ENCODE data around the gene PHF11.

The PHF11 gene

DNA sequence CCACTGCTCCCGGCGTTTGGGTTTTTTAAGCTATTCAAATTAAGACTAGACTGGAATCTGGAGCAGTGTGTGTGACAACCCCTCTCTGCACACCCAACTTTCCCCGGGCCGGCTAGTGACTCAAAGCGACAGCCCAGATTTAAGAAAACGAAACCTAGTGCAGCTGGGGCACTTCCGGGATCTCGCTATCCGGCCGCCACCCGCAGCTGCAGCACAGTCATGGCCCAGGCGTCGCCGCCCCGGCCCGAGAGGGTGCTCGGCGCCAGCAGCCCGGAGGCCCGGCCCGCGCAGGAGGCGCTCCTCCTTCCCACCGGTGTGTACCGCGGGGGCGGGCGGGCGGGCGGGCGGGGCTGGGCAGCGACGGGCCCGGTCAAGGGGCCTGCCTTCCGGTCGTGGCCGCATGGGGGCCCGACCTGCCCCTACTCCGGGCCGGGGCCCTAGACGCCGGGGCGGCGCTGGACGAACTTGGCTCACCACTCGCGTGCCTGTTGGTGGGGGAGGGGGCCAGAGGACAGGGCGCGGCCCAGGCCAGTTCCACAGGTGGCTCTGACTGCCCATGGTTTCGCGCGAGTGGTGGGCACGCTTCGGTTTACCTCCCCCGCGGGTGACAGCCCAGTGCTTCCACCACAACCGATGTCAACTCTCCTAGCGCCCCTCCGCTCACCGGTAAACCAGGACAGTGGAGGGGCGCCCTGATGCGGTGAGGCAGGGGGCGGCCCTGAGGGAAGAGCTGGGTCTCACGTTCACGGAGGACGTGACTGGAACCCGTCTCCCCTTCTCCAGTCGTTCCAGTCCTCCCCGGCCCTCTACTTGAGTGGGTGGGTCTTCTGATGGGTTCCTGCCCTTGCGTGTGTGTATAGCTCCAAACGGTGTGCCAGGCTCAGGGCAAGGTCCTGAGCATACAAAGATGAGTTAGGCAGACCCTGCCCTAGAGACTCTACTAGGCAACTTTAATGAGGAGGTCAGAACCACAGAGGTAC is at the start of gene PHF11:
Gene PHF11 (plus strand): TSS at position 171 of the 980 bp plus-strand sequence. CDS start 49 bp downstream, at position 220.
- peak within 1 kb of the TSS; percentile 66 to 80 (median 75) for H3K4me3 ChIP-seq
- peak within 1 kb of the TSS; percentile 85 to 96 (median 93) for H3K27ac ChIP-seq

DNA sequence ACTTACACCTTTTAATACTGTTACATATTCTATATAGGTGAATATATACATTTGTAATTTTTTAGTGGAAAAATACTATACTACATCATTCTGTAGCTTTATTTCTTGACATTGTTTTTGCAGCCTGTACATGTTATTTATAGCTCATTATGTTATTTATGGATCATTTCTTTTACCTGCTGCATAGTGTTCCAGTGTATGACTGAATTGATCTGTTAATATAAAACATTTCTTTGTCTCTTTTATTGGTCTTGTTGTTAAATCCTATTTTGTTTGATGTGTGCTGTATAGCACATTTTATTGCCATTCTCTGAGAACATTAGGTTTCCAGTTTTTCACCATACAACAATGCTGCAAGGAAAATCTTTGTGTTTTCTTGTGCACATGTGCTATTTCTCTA is 49.3 kb upstream of the PHF11 start:
- H3K4me2 ChIP-seq = peak overlapping the region in 10 of 11 experiments; percentile 4 to 89 (median 82); a peak in 17 of 22 replicates
- H3K27ac ChIP-seq = peak overlapping the region in 3 of 11 experiments; percentile 95 to 99 (median 95); a peak in 5 of 22 replicates
- peaks cover 0 to 22% (median 6%) of the 10 kb centered on the region in 11 experiments; a peak in 11 of 22 replicates for H3K36me3 ChIP-seq
- peak overlapping the region in 3 of 11 experiments; percentile 35 to 97 (median 95); a peak in 5 of 22 replicates for H3K9ac ChIP-seq
- H3K4me1 ChIP-seq = peaks cover 17 to 57% (median 45%) of the 10 kb centered on the region in 10 experiments
- no peaks in the 10 kb centered on the region for H3K27me3 ChIP-seq
- H3K4me3 ChIP-seq = peak overlapping the region in 4 of 10 experiments; percentile 43 to 90 (median 78); a peak in 8 of 20 replicates
- TF ChIP-seq Cebpa-rat (IDR thresholded peaks at IDR 0.05) = no peak
- peaks cover 0 to 6% (median 0%) of the 10 kb centered on the region in 11 experiments; a peak in 1 of 22 replicates for H4K20me1 ChIP-seq
- H3K9me3 ChIP-seq (replicated peaks in 1 of 11) = peaks cover 0 to 18% (median 7%) of the 10 kb centered on the region in 11 experiments; a peak in 11 of 22 replicates

More for the DNA sequence above, at the start of gene PHF11:
- Histone ChIP-seq H3K9ac (peak within 1 kb of the TSS; percentile 89 to 96 (median 91)), H4K20me1 (peaks cover 0 to 7% (median 0%) of the 10 kb centered on the region in 11 experiments; a peak in 2 of 22 replicates), H3K36me3 (peaks cover 17 to 56% (median 39%) of the 10 kb centered on the region in 11 experiments; a peak in 21 of 22 replicates), H3K27me3 (no peaks in the 10 kb centered on the region), H3K4me2 (peak within 1 kb of the TSS; percentile 79 to 98 (median 93)), H3K4me1 (peaks cover 25 to 55% (median 39%) of the 10 kb centered on the region in 10 experiments), H3K9me3 (replicated peaks in 1 of 11) (no peaks in the 10 kb centered on the region)
- no peak for TF ChIP-seq Cebpa-rat (IDR thresholded peaks at IDR 0.05)

DNA sequence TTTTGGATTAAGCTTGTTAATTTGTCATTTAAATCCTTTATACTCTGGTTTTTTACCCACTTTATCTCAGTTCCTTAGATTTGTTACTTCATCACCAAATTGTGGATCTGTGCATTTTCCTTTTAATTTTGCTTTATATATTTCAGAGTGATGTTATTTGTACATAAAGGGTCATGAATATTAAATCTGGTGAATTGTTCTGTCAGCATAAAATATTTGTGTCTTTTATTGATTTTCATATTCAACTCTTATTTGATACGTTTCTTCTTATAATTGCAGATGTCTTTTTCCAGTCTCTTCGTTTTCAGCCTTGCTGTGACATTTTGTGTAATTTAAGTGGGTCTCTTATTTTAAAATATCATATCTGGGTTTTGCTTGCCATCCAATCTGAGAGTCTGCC is 47.0 kb upstream of the PHF11 start:
- no peak overlapping the region for H3K4me3 ChIP-seq
- H3K27me3 ChIP-seq = no peaks in the 10 kb centered on the region
- TF ChIP-seq Cebpa-rat (IDR thresholded peaks at IDR 0.05) = no peak
- H3K9me3 ChIP-seq (replicated peaks in 1 of 11) = no peaks in the 10 kb centered on the region; a peak in 1 of 22 replicates
- H3K9ac ChIP-seq = no peak overlapping the region
- H4K20me1 ChIP-seq = peaks cover 0 to 20% (median 0%) of the 10 kb centered on the region in 11 experiments; a peak in 2 of 22 replicates
- H3K36me3 ChIP-seq = peaks cover 9 to 33% (median 21%) of the 10 kb centered on the region in 11 experiments; a peak in 20 of 22 replicates
- peak overlapping the region in 3 of 11 experiments; percentile 67 to 83 (median 82); a peak in 6 of 22 replicates for H3K4me2 ChIP-seq
- peaks cover 11 to 58% (median 45%) of the 10 kb centered on the region in 10 experiments for H3K4me1 ChIP-seq
- no peak overlapping the region for H3K27ac ChIP-seq

DNA sequence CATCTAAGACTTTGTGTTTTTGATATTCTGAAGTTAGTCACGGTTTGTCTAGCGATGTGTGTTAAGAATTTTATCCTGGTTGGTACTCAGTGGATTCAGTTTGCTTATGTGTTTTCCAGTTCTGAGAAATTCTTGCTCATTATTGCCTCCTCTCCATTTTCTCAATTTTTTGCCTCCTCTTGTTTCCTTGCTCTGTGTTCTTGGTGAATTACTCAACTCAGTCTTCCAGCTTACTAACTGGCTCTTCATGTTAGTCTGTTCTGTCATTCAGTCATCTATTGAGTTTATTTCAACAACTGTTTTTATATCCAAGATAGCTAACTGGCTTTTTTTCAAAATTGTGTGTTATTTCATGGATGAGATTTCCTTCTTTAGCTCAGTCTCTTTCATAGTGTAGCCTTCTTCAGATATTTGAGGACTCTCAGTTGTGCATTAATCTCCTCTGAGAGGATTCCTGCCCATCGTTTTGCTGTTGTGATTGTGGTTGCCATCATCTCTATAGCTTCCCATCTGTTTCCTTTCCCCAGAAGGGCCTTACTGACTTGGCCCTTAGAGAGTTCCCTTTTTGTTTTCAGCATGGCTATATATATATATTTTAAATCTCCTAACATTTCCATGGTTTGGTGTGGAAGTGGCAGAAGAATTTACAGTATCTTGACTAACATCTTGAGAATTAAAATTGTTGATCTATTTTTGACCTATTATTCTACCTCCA is 45.5 kb upstream of the PHF11 start:
- Histone ChIP-seq H3K9ac (peak overlapping the region in 1 of 11 experiments; percentile 21; a peak in 1 of 22 replicates), H3K27ac (peak overlapping the region; percentile 4 to 65 (median 40); a peak in 14 of 22 replicates), H3K36me3 (peaks cover 9 to 37% (median 21%) of the 10 kb centered on the region in 11 experiments; a peak in 20 of 22 replicates), H4K20me1 (peaks cover 0 to 35% (median 0%) of the 10 kb centered on the region in 11 experiments; a peak in 2 of 22 replicates), H3K9me3 (replicated peaks in 1 of 11) (no peaks in the 10 kb centered on the region; a peak in 1 of 22 replicates), H3K27me3 (no peaks in the 10 kb centered on the region), H3K4me1 (peaks cover 21 to 72% (median 57%) of the 10 kb centered on the region in 10 experiments), H3K4me2 (peak overlapping the region in 10 of 11 experiments; percentile 10 to 83 (median 56); a peak in 19 of 22 replicates), H3K4me3 (no peak overlapping the region)
- no peak for TF ChIP-seq Cebpa-rat (IDR thresholded peaks at IDR 0.05)

DNA sequence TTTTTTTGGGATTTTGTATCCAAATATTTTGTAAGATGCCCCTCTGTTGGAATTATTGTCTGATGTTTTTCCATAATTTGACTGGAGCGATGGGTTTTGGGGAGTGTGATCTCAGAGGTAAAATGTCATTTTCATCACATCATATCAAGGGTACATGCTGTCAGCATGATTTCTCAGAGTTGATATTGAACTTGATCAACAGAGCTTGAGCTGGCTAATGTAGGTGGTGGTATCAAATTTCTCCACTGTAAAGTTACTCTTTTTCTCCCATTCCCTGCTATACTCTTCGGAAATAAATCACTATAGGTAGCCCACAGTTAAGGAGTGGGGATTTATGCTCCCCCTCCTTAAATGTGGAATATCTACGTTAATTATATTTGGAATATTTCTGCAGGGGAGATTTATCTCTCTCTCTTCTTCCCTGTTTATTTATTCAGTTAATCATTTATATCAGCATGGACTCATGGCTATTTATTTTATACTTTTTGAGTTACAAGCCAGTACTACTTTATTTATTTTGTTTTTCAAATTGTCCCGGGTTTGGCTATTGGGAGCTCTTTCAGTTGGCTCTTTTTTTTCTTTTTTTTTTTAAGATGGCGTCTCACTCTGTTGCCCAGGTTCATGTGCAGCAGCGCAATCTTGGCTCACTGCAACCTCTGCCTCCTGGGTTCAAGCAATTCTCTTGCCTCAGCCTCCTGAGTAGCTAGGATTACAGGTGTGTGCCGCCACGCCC is 42.9 kb upstream of the PHF11 start:
- Histone ChIP-seq H3K4me2 (peak overlapping the region in 2 of 11 experiments; percentile 13 to 51; a peak in 2 of 22 replicates), H3K9ac (no peak overlapping the region), H3K27me3 (no peaks in the 10 kb centered on the region), H3K27ac (no peak overlapping the region), H3K4me1 (peaks cover 16 to 47% (median 36%) of the 10 kb centered on the region in 10 experiments), H3K36me3 (peaks cover 9 to 44% (median 22%) of the 10 kb centered on the region in 11 experiments; a peak in 20 of 22 replicates), H3K4me3 (no peak overlapping the region), H4K20me1 (peaks cover 0 to 47% (median 0%) of the 10 kb centered on the region in 11 experiments; a peak in 2 of 22 replicates), H3K9me3 (replicated peaks in 1 of 11) (no peaks in the 10 kb centered on the region; a peak in 1 of 22 replicates)
- TF ChIP-seq Cebpa-rat (IDR thresholded peaks at IDR 0.05) = no peak

DNA sequence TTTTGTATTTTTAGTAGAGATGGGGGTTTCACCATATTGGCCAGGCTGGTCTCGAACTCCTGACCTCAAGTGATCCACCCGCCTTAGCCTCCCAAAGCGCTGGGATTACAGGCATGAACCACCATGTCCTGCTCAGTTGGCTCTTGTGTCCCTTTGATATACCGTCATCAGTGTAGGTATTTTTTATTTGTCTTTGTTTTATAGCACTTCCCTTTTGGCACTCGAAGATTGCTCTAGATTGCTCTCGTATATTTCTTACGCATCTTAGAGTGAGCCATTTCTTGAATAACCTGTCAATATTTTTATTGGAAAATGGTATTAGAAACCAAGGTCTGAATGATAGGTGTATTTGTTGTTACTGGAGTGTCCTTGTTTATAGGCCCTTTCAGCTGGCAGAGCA is 42.3 kb upstream of the PHF11 start:
- Histone ChIP-seq H3K4me3 (no peak overlapping the region), H3K9me3 (replicated peaks in 1 of 11) (no peaks in the 10 kb centered on the region; a peak in 1 of 22 replicates), H3K27me3 (no peaks in the 10 kb centered on the region), H3K4me1 (peaks cover 16 to 41% (median 30%) of the 10 kb centered on the region in 10 experiments), H3K27ac (no peak overlapping the region; a peak in 1 of 22 replicates), H3K9ac (no peak overlapping the region), H3K36me3 (peaks cover 15 to 50% (median 27%) of the 10 kb centered on the region in 11 experiments; a peak in 20 of 22 replicates), H3K4me2 (peak overlapping the region in 4 of 11 experiments; percentile 13 to 71 (median 54); a peak in 4 of 22 replicates), H4K20me1 (peaks cover 0 to 53% (median 0%) of the 10 kb centered on the region in 11 experiments; a peak in 2 of 22 replicates)
- TF ChIP-seq Cebpa-rat (IDR thresholded peaks at IDR 0.05) = no peak

DNA sequence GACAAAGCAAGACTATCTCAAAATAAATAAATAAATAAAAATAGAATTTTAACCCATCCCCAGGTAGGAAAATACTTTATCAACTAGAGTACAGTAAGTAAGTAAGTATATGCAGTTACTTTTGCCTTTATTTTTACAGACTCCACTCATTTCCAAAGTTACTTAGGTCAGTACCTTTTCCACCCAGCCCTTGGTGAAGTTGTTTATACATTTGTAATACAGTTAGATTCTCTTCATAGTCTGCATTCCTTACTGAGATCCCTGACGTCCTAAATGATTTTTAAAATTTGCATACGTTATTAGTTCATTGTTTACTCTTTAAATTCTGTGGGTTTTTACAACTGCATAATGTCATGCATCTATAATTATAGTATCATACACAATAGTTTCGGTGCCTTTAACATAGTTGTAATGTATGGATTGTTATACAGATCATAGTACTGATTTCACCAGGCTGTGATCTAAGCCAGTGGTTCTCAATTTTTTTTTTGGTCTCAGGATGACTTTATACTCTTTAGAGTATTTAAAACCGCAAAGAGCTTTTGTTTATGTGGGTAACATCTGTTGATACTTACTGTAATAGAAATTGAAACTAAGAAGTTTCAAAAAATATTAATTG is 41.3 kb upstream of the PHF11 start:
- Histone ChIP-seq H3K4me3 (no peak overlapping the region), H3K27ac (peak overlapping the region in 2 of 11 experiments; percentile 6 to 44; a peak in 4 of 22 replicates), H3K4me2 (peak overlapping the region; percentile 3 to 71 (median 51); a peak in 20 of 22 replicates), H3K4me1 (peaks cover 16 to 37% (median 23%) of the 10 kb centered on the region in 10 experiments), H3K36me3 (peaks cover 15 to 53% (median 23%) of the 10 kb centered on the region in 11 experiments; a peak in 20 of 22 replicates), H3K27me3 (no peaks in the 10 kb centered on the region), H4K20me1 (peaks cover 0 to 60% (median 0%) of the 10 kb centered on the region in 11 experiments; a peak in 2 of 22 replicates), H3K9me3 (replicated peaks in 1 of 11) (no peaks in the 10 kb centered on the region; a peak in 1 of 22 replicates), H3K9ac (peak overlapping the region in 1 of 11 experiments; percentile 27; a peak in 2 of 22 replicates)
- no peak for TF ChIP-seq Cebpa-rat (IDR thresholded peaks at IDR 0.05)
